HEK293 (cell line): ENCODE results near the gene CDK2AP2.

Experiments
- CTCF ChIA-PET: fragments of 350-600 bp; formaldehyde crosslinking; extraction: SDS; loops from one replicate; lab custom pipeline; 2021; ENCODE audit warnings: antibody characterized with exemption; lab: Yijun Ruan, JAX
- POLR2A ChIA-PET: fragments of 300-600 bp; formaldehyde crosslinking; extraction: SDS; loops from one replicate; lab custom pipeline; 2020; ENCODE audit warnings: antibody characterized with exemption, inconsistent platforms; lab: Yijun Ruan, JAX
- H3K27ac ChIP-seq: fragments of 200-500 bp; sonication (Bioruptor generic); 2 replicates; pipeline ENCODE4 v1.5.1; 2014; ENCODE audit warnings: low read depth, low read length, control low read depth, inconsistent platforms; ENCODE audit errors: extremely low read depth
- H3K36me3 ChIP-seq, 2 experiments: fragments of 200-500 bp in 1 of 2; sonication (Bioruptor generic) in 1 of 2; 1 replicate in 1 of 2; 2 replicates in 1 of 2; pipeline ENCODE4 v1.5.1; 2014 to 2017; ENCODE audit warnings: inconsistent platforms in 2 of 2, low read length in 2 of 2; ENCODE audit not compliant: control insufficient read depth in 2 of 2, insufficient read depth in 1 of 2
- H3K4me1 ChIP-seq: fragments of 200-500 bp; sonication (Bioruptor generic); 2 replicates; pipeline ENCODE4 v1.5.1; 2014; ENCODE audit warnings: mild to moderate bottlenecking, low read length, inconsistent platforms; ENCODE audit not compliant: control insufficient read depth, insufficient read depth
- H3K4me3 ChIP-seq: 2 replicates; pipeline ENCODE4 v1.5.1; 2011; ENCODE audit warnings: low read depth, mild to moderate bottlenecking, control low read depth, low read length, moderate library complexity
- H3K9me3 ChIP-seq: fragments of 200-500 bp; sonication (Bioruptor generic); 2 replicates; pipeline ENCODE4 v1.5.1; 2014; ENCODE audit warnings: low read depth, low read length, inconsistent platforms; ENCODE audit not compliant: control insufficient read depth, insufficient read depth
- MYNN ChIP-seq: fragments of 450-650 bp; formaldehyde crosslinking; IDR thresholded peaks from 2 replicates; pipeline ENCODE4 v1.5.1; 2016; ENCODE audit warnings: missing biosample characterization, missing genetic modification characterization, borderline replicate concordance
- SCRT2 ChIP-seq: fragments of 450-650 bp; formaldehyde crosslinking; IDR thresholded peaks from 2 replicates; pipeline ENCODE4 v1.5.1; 2016; ENCODE audit warnings: missing biosample characterization, missing genetic modification characterization
- TRIM28 ChIP-seq: IDR thresholded peaks from 2 replicates; pipeline ENCODE4 v1.6.1; 2011; ENCODE audit warnings: low read length, control low read depth, borderline replicate concordance
- ZBTB11 ChIP-seq: fragments of 450-650 bp; formaldehyde crosslinking; conservative IDR thresholded peaks from 2 replicates; pipeline ENCODE4 v1.5.1; 2016; ENCODE audit warnings: low read depth, missing biosample characterization, missing genetic modification characterization
- ZBTB21 ChIP-seq: fragments of 450-650 bp; formaldehyde crosslinking; IDR thresholded peaks from 2 replicates; pipeline ENCODE4 v1.5.1; 2017; ENCODE audit warnings: missing biosample characterization, missing genetic modification characterization
- ZFHX2 ChIP-seq: fragments of 450-650 bp; formaldehyde crosslinking; conservative IDR thresholded peaks from 2 replicates; pipeline ENCODE4 v1.5.1; 2016; ENCODE audit warnings: missing biosample characterization, missing genetic modification characterization
- ZFP37 ChIP-seq: fragments of 450-650 bp; formaldehyde crosslinking; IDR thresholded peaks from 2 replicates; pipeline ENCODE4 v1.5.1; 2016; ENCODE audit warnings: missing biosample characterization, missing genetic modification characterization
- ZFP41 ChIP-seq: fragments of 450-650 bp; formaldehyde crosslinking; IDR thresholded peaks from 2 replicates; pipeline ENCODE4 v1.5.1; 2016; ENCODE audit warnings: missing biosample characterization, missing genetic modification characterization, borderline replicate concordance
- ZNF121 ChIP-seq: fragments of 450-650 bp; formaldehyde crosslinking; IDR thresholded peaks from 2 replicates; pipeline ENCODE4 v1.5.1; 2016; ENCODE audit warnings: missing biosample characterization, missing genetic modification characterization
- ZNF16 ChIP-seq: fragments of 450-650 bp; formaldehyde crosslinking; IDR thresholded peaks from 2 replicates; pipeline ENCODE4 v1.5.1; 2016; ENCODE audit warnings: low read depth, missing biosample characterization, missing genetic modification characterization
- ZNF221 ChIP-seq: fragments of 450-650 bp; formaldehyde crosslinking; IDR thresholded peaks from 2 replicates; pipeline ENCODE4 v1.5.1; 2017; ENCODE audit warnings: missing biosample characterization, missing genetic modification characterization, borderline replicate concordance
- ZNF24 ChIP-seq: fragments of 450-650 bp; formaldehyde crosslinking; IDR thresholded peaks from 2 replicates; pipeline ENCODE4 v1.5.1; 2016; ENCODE audit warnings: missing biosample characterization, missing genetic modification characterization
- ZNF248 ChIP-seq: fragments of 450-650 bp; formaldehyde crosslinking; IDR thresholded peaks from 2 replicates; pipeline ENCODE4 v1.5.1; 2017; ENCODE audit warnings: missing biosample characterization, missing genetic modification characterization
- ZNF274 ChIP-seq, 2 experiments: fragments of 200-500 bp in 1 of 2; fragments of 450-650 bp in 1 of 2; sonication (Bioruptor generic) in 1 of 2; formaldehyde crosslinking in 1 of 2; IDR thresholded peaks; 2 replicates each; pipeline versions ENCODE4 v1.5.1 to v1.6.1; 2014 to 2016; ENCODE audit warnings: borderline replicate concordance in 1 of 2, inconsistent platforms in 1 of 2, low read length in 1 of 2, missing biosample characterization in 1 of 2, missing genetic modification characterization in 1 of 2
- ZNF366 ChIP-seq: fragments of 450-650 bp; formaldehyde crosslinking; conservative IDR thresholded peaks from 2 replicates; pipeline ENCODE4 v1.5.1; 2016; ENCODE audit warnings: missing biosample characterization, missing genetic modification characterization
- ZNF394 ChIP-seq: fragments of 450-650 bp; formaldehyde crosslinking; IDR thresholded peaks from 2 replicates; pipeline ENCODE4 v1.5.1; 2016; ENCODE audit warnings: missing biosample characterization, missing genetic modification characterization, mild to moderate bottlenecking, moderate library complexity, borderline replicate concordance
- ZNF513 ChIP-seq: fragments of 450-650 bp; IDR thresholded peaks from 2 replicates; pipeline ENCODE4 v1.5.1; 2018; ENCODE audit warnings: missing biosample characterization, missing genetic modification characterization
- ZNF530 ChIP-seq: fragments of 450-650 bp; formaldehyde crosslinking; IDR thresholded peaks from 2 replicates; pipeline ENCODE4 v1.5.1; 2016; ENCODE audit warnings: low read depth, missing biosample characterization, missing genetic modification characterization
- ZNF555 ChIP-seq: fragments of 450-650 bp; formaldehyde crosslinking; conservative IDR thresholded peaks from 2 replicates; pipeline ENCODE4 v1.5.1; 2017; ENCODE audit warnings: missing biosample characterization, mild to moderate bottlenecking, missing genetic modification characterization, inconsistent platforms
- ZNF561 ChIP-seq: fragments of 450-650 bp; IDR thresholded peaks from 2 replicates; pipeline ENCODE4 v1.5.1; 2018; ENCODE audit warnings: missing biosample characterization, missing genetic modification characterization, borderline replicate concordance
- ZNF585B ChIP-seq: fragments of 450-650 bp; formaldehyde crosslinking; IDR thresholded peaks from 2 replicates; pipeline ENCODE4 v1.5.1; 2016; ENCODE audit warnings: missing biosample characterization, missing genetic modification characterization
- ZNF654 ChIP-seq: fragments of 450-650 bp; formaldehyde crosslinking; IDR thresholded peaks from 2 replicates; pipeline ENCODE4 v1.5.1; 2016; ENCODE audit warnings: low read depth, missing biosample characterization, missing genetic modification characterization
- ZNF701 ChIP-seq: fragments of 450-650 bp; formaldehyde crosslinking; IDR thresholded peaks from 2 replicates; pipeline ENCODE4 v1.5.1; 2016; ENCODE audit warnings: missing biosample characterization, missing genetic modification characterization
- ZNF785 ChIP-seq: fragments of 450-650 bp; formaldehyde crosslinking; IDR thresholded peaks from 2 replicates; pipeline ENCODE4 v1.5.1; 2016; ENCODE audit warnings: missing biosample characterization, missing genetic modification characterization
- ZNF843 ChIP-seq: fragments of 450-650 bp; formaldehyde crosslinking; IDR thresholded peaks from 2 replicates; pipeline ENCODE4 v1.5.1; 2016; ENCODE audit warnings: missing biosample characterization, missing genetic modification characterization

CDK2AP2 gene

GRCh38 chr11:67532889-67533288 is 24.9 kb upstream of the CDK2AP2 start (continued):
- TF ChIP-seq ZNF701 (tag by site-specific recombination) (no peak), ZNF654 (tag by site-specific recombination) (no peak), ZNF366 (tag by site-specific recombination) (no peak), SCRT2 (no peak), ZFP41 (tag by site-specific recombination) (no peak)
- TF ChIP-seq, all 188 proteins: peak for 0

DNA sequence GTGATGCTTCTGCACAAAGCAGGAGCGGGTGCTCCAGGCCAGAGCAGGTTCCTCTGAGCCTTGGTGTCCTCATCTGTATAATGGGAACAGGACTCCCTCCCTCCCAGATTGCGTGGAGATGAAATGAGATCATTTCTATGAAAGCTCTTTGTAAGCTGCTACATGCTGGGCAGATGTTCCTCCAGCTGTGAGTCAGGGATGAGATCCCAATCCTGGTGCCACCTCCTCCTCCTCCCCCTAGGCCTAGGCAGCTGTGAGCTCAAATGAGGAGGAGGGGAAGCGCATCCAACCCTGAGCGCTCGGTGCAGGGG is 22.3 kb upstream of the CDK2AP2 start:
- H3K27ac ChIP-seq: no peak overlapping the region
- H3K9me3 ChIP-seq: no peaks in the 10 kb centered on the region
- H3K4me3 ChIP-seq: no peak overlapping the region
- CTCF ChIA-PET: interaction anchor here (0.6 kb wide), 1 partner anchor 25 kb away, joined by 4 read pairs; the partner anchor contains the start of gene PITPNM1
- POLR2A ChIA-PET: no interaction called here
- H3K36me3 ChIP-seq: no peaks in the 10 kb centered on the region
- no peak for TF ChIP-seq ZFHX2 (tag by site-specific recombination)
- TF ChIP-seq ZNF561 (tag by site-specific recombination): no peak
- no peak for TF ChIP-seq ZNF121 (tag by site-specific recombination)
- no peak for TF ChIP-seq ZNF585B (tag by site-specific recombination)
- no peak for TF ChIP-seq ZNF274 (IDR thresholded peaks at IDR 0.05; ENCODE audit: low read length)
- no peak for TF ChIP-seq ZNF274 (tag by site-specific recombination; IDR thresholded peaks at IDR 0.05; ENCODE audit: borderline replicate concordance)
- no peak for TF ChIP-seq MYNN (tag by site-specific recombination)
- no peak for TF ChIP-seq ZNF221 (tag by site-specific recombination)
- no peak for TF ChIP-seq TRIM28
- no peak for TF ChIP-seq ZNF530 (tag by site-specific recombination)
- TF ChIP-seq ZNF654 (tag by site-specific recombination): no peak
- TF ChIP-seq ZNF394 (tag by site-specific recombination): no peak
- H3K4me1 ChIP-seq: no peaks in the 10 kb centered on the region

GRCh38 chr11:67528376-67528775 is 20.4 kb upstream of the CDK2AP2 start:
- TF ChIP-seq ZNF843 (no peak), SCRT2 (no peak), ZFP37 (tag by site-specific recombination) (no peak), ZNF24 (no peak), ZNF16 (tag by site-specific recombination) (no peak), ZNF530 (tag by site-specific recombination) (no peak), ZNF121 (tag by site-specific recombination) (no peak), ZBTB21 (tag by site-specific recombination) (no peak)
- ChIA-PET CTCF (no interaction called here), POLR2A (no interaction called here)
- no peak overlapping the region for H3K27ac ChIP-seq
- no peak overlapping the region for H3K4me3 ChIP-seq
- H3K9me3 ChIP-seq: no peaks in the 10 kb centered on the region
- no peaks in the 10 kb centered on the region for H3K4me1 ChIP-seq
- no peaks in the 10 kb centered on the region for H3K36me3 ChIP-seq

DNA sequence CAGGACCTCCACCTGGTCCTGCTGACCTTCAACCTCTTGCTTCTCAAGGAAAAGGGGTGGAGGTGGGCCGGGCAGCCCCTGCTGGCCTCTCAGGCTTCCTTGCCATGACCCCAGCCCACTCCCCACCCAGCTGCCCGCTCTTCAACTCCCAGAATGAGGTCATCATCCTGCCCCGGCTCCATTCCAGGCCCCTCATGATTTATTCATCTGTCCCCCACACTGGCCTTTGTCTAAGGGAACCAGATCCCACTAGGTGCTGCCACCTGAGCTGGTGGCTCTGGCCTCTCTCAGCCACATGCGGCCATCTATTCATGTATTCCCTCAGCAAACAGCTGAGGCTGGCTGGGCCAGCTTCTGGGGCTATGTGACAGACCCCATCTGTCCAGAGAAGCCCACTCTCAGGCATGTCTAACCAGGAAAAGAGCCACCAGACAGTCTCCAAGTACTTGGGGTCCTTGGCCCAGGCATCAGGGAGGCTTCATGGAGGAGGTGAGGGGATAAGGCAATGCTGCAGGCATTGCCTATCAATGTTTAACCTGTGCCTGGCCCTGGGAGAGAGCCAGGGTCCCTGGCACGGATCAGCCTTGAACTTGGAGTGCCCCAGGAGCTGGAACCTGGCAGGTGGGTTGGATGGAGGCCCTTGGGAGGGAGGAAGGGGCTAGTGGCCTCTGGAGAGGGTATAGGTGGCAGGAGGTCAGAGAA is 17.5 kb upstream of the CDK2AP2 start:
- Histone ChIP-seq H3K36me3 (no peaks in the 10 kb centered on the region), H3K27ac (no peak overlapping the region), H3K4me3 (no peak overlapping the region), H3K9me3 (no peaks in the 10 kb centered on the region), H3K4me1 (no peaks in the 10 kb centered on the region)
- ChIA-PET CTCF (no interaction called here), POLR2A (no interaction called here)
- no peak for TF ChIP-seq ZNF366 (tag by site-specific recombination)
- no peak for TF ChIP-seq ZNF513 (tag by site-specific recombination)
- TF ChIP-seq ZNF248 (tag by site-specific recombination): no peak
- no peak for TF ChIP-seq ZNF555 (tag by site-specific recombination)
- TF ChIP-seq ZNF785 (tag by site-specific recombination): no peak
- no peak for TF ChIP-seq ZBTB11 (tag by site-specific recombination)
